Activated CD4-positive, alpha-beta T cell treated with anti-CD3 and anti-CD28 coated beads for 36 hours (primary cell): Measurements from ENCODE around the gene CCNL2. TPM values are rescaled to one million over a fixed set of nuclear protein-coding genes. Genes with fewer than 3 reads are reported as not detected.

Experiments used
- ATAC-seq: fragments of 200-7000 bp; cut with Tn5 transposase; one replicate; pipeline ENCODE4 v1.10.0; 2021; ENCODE audit warnings: mild to moderate bottlenecking, moderate library complexity
- CTCF ChIA-PET: fragments of 350-600 bp; sonication (Branson Sonifier 250); formaldehyde crosslinking; loops from one replicate; lab custom pipeline; 2021; ENCODE audit warnings: antibody characterized with exemption; lab: Charles Lee
- POLR2A ChIA-PET: fragments of 350-600 bp; sonication (Branson Sonifier 250); formaldehyde crosslinking; loops from one replicate; lab custom pipeline; 2021; ENCODE audit warnings: antibody characterized with exemption, inconsistent platforms; lab: Charles Lee
- DNase-seq: peaks from one replicate; pipeline ENCODE4 v3.0.0-alpha.2; 2020
- H3K27ac Mint-ChIP-seq: one replicate; pipeline ENCODE4 v1.8.0; 2021; ENCODE audit warnings: mixed read lengths
- H3K27me3 Mint-ChIP-seq: one replicate; pipeline ENCODE4 v1.8.0; 2021; ENCODE audit warnings: mixed read lengths
- H3K36me3 Mint-ChIP-seq: one replicate; pipeline ENCODE4 v1.8.0; 2021; ENCODE audit warnings: low read depth, mixed read lengths
- H3K4me1 Mint-ChIP-seq: one replicate; pipeline ENCODE4 v1.8.0; 2021; ENCODE audit warnings: mixed read lengths
- H3K4me3 Mint-ChIP-seq: one replicate; pipeline ENCODE4 v1.8.0; 2021; ENCODE audit warnings: mild to moderate bottlenecking, moderate library complexity, mixed read lengths
- H3K9me3 Mint-ChIP-seq: one replicate; pipeline ENCODE4 v1.8.0; 2021; ENCODE audit warnings: low read depth, mixed read lengths
- intact Hi-C, 2 experiments: fragments of 100-400 bp; cut with DNase I in 1 of 2; cut with micrococcal nuclease in 1 of 2; formaldehyde crosslinking; loops; one replicate each; pipeline versions ENCODE4 v1.14.2 to v1.15.1; 2022 to 2024; cut with DNase I, micrococcal nuclease
- total RNA-seq, 2 experiments: library from RNA; stranded (reverse); gene quantifications; one replicate each; pipeline ENCODE4 v1.2.3, GENCODE V29; 2021

The CCNL2 gene
- total RNA-seq, 2 experiments from 2014 or later: 73.6 to 89.7 TPM

- Mint-ChIP-seq H3K4me1 (peaks cover 13% of the 10 kb centered on the region), H3K27me3 (no peaks in the 10 kb centered on the region), H3K36me3 (peaks cover 11% of the 10 kb centered on the region), H3K9me3 (no peaks in the 10 kb centered on the region), H3K4me3 (no peak overlapping the region), H3K27ac (no peak overlapping the region)
- DNase-seq: no peak
- intact Hi-C loops: no loop called here
- POLR2A ChIA-PET: no interaction called here
- CTCF ChIA-PET: no interaction called here
- ATAC-seq: no peak
These were observed 57.0 kb downstream of the CCNL2 start for GRCh38 chr1:1342061-1342562.

GRCh38 chr1:1341549-1342021 is 57.5 kb downstream of the CCNL2 start:
- CTCF ChIA-PET: no interaction called here
- ATAC-seq (no peak), DNase-seq (no peak)
- POLR2A ChIA-PET: no interaction called here
- Mint-ChIP-seq H3K4me1 (peaks cover 8% of the 10 kb centered on the region), H3K27me3 (no peaks in the 10 kb centered on the region), H3K36me3 (peaks cover 11% of the 10 kb centered on the region), H3K27ac (no peak overlapping the region), H3K9me3 (no peaks in the 10 kb centered on the region), H3K4me3 (no peak overlapping the region)
- intact Hi-C loops: no loop called here

GRCh38 chr1:1340791-1341548 is 58.2 kb downstream of the CCNL2 start:
- H3K27ac Mint-ChIP-seq: no peak overlapping the region
- ChIA-PET POLR2A (no interaction called here), CTCF (interaction anchor here (0.7 kb wide), 1 partner anchor 69 kb away, joined by 3 read pairs; no protein-coding TSS in a partner anchor)
- intact Hi-C loops: no loop called here
- H3K27me3 Mint-ChIP-seq: no peaks in the 10 kb centered on the region
- peaks cover 11% of the 10 kb centered on the region for H3K36me3 Mint-ChIP-seq
- no peak overlapping the region for H3K4me3 Mint-ChIP-seq
- DNase-seq (no peak), ATAC-seq (no peak)
- no peaks in the 10 kb centered on the region for H3K9me3 Mint-ChIP-seq
- peaks cover 5% of the 10 kb centered on the region for H3K4me1 Mint-ChIP-seq

- ChIA-PET POLR2A (no interaction called here), CTCF (interaction anchor here (0.7 kb wide), 1 partner anchor 69 kb away, joined by 3 read pairs; no protein-coding TSS in a partner anchor)
- peaks cover 5% of the 10 kb centered on the region for H3K4me1 Mint-ChIP-seq
- intact Hi-C loops: no loop called here
- no peak for ATAC-seq
- no peak overlapping the region for H3K27ac Mint-ChIP-seq
- no peak for DNase-seq
- no peak overlapping the region for H3K4me3 Mint-ChIP-seq
- no peaks in the 10 kb centered on the region for H3K27me3 Mint-ChIP-seq
- peaks cover 11% of the 10 kb centered on the region for H3K36me3 Mint-ChIP-seq
- H3K9me3 Mint-ChIP-seq: no peaks in the 10 kb centered on the region
These were observed 59.0 kb downstream of the CCNL2 start for GRCh38 chr1:1340185-1340584.

GRCh38 chr1:1338278-1338677 is 60.9 kb downstream of the CCNL2 start:
- Mint-ChIP-seq H3K4me3 (no peak overlapping the region), H3K27ac (no peak overlapping the region), H3K27me3 (no peaks in the 10 kb centered on the region), H3K9me3 (no peaks in the 10 kb centered on the region), H3K36me3 (peaks cover 11% of the 10 kb centered on the region), H3K4me1 (no peaks in the 10 kb centered on the region)
- POLR2A ChIA-PET: no interaction called here
- CTCF ChIA-PET: interaction anchor here (1.0 kb wide), 1 partner anchor 37 kb away, joined by 3 read pairs; the partner anchor contains the start of gene AURKAIP1
- intact Hi-C loops: no loop called here
- ATAC-seq: no peak
- DNase-seq: no peak

GRCh38 chr1:1337793-1338147 is 61.4 kb downstream of the CCNL2 start:
- H3K4me1 Mint-ChIP-seq: no peaks in the 10 kb centered on the region
- H3K27ac Mint-ChIP-seq: no peak overlapping the region
- peak; percentile 72 for DNase-seq
- POLR2A ChIA-PET: no interaction called here
- CTCF ChIA-PET: interaction anchor here (1.0 kb wide), 1 partner anchor 38 kb away, joined by 3 read pairs; the partner anchor contains the start of gene AURKAIP1
- intact Hi-C loops: loop anchor here in 1 of 2 experiments (1.0 kb wide), 1 partner anchor 13 kb away; the partner anchor contains the start of genes CPTP and INTS11
- ATAC-seq: peak; percentile 83
- peaks cover 11% of the 10 kb centered on the region for H3K36me3 Mint-ChIP-seq
- H3K9me3 Mint-ChIP-seq: no peaks in the 10 kb centered on the region
- H3K4me3 Mint-ChIP-seq: no peak overlapping the region
- no peaks in the 10 kb centered on the region for H3K27me3 Mint-ChIP-seq

- intact Hi-C loops: loop anchor here in 1 of 2 experiments (1.0 kb wide), 1 partner anchor 13 kb away; the partner anchor contains the start of genes CPTP and INTS11
- H3K4me1 Mint-ChIP-seq: no peaks in the 10 kb centered on the region
- CTCF ChIA-PET: no interaction called here
- no peak overlapping the region for H3K4me3 Mint-ChIP-seq
- DNase-seq: no peak
- H3K27ac Mint-ChIP-seq: no peak overlapping the region
- POLR2A ChIA-PET: no interaction called here
- no peaks in the 10 kb centered on the region for H3K27me3 Mint-ChIP-seq
- H3K9me3 Mint-ChIP-seq: no peaks in the 10 kb centered on the region
- ATAC-seq: no peak
- peaks cover 11% of the 10 kb centered on the region for H3K36me3 Mint-ChIP-seq
These were observed 62.0 kb downstream of the CCNL2 start for GRCh38 chr1:1336931-1337792.

GRCh38 chr1:1336446-1336845 is 62.7 kb downstream of the CCNL2 start:
- DNase-seq: no peak
- Mint-ChIP-seq H3K4me3 (no peak overlapping the region), H3K27ac (no peak overlapping the region), H3K27me3 (no peaks in the 10 kb centered on the region), H3K4me1 (no peaks in the 10 kb centered on the region), H3K36me3 (peaks cover 10% of the 10 kb centered on the region), H3K9me3 (no peaks in the 10 kb centered on the region)
- intact Hi-C loops: no loop called here
- POLR2A ChIA-PET: no interaction called here
- CTCF ChIA-PET: no interaction called here
- ATAC-seq: no peak

- Mint-ChIP-seq H3K27ac (no peak overlapping the region), H3K4me1 (no peaks in the 10 kb centered on the region), H3K27me3 (no peaks in the 10 kb centered on the region), H3K36me3 (peaks cover 4% of the 10 kb centered on the region), H3K4me3 (no peak overlapping the region), H3K9me3 (no peaks in the 10 kb centered on the region)
- ATAC-seq (no peak), DNase-seq (no peak)
- ChIA-PET CTCF (interaction anchor here (0.7 kb wide), 1 partner anchor 317 kb away, joined by 5 read pairs; no protein-coding TSS in a partner anchor), POLR2A (no interaction called here)
- intact Hi-C loops: no loop called here
These were observed 63.3 kb downstream of the CCNL2 start for GRCh38 chr1:1335792-1336248.
